DMS53 treated with DMSO at 0.1 percent for 48 hours (cell line): ENCODE results near the gene CYP3A5.
"Not testable (repeated sequence)": the region's sequence is repeated elsewhere in the genome, so short reads cannot be mapped to it uniquely, and the experiment has no call there.

ENCODE experiments used
- DNase-seq: peaks from one replicate; lab custom pipeline; 2025; ENCODE audit not compliant: unreplicated experiment; lab: John Stamatoyannopoulos, UW

CYP3A5 gene

DNA sequence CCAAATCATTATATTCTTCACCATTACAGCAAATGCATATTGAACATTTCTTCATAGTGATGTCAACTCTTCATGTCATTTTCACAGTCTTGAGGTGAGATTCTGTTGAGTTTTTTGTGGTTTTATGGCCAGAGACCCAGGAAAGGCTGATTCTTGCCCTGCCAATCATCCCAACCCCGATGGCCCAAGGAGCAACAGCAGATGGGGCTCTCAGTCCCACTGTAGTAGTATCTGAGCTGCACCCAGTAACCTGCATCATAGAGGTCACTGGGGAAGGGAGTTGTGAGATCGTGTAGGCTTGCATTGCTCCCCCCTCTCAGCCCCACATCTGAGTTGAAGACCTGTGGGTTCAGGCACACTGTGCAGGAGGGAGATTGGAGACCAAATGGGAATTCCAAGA, 36.3 kb downstream of the CYP3A5 start:
- no peak for DNase-seq

GRCh38 chr7:99642027-99642426, 37.8 kb downstream of the CYP3A5 start:
- DNase-seq: no peak

DNA sequence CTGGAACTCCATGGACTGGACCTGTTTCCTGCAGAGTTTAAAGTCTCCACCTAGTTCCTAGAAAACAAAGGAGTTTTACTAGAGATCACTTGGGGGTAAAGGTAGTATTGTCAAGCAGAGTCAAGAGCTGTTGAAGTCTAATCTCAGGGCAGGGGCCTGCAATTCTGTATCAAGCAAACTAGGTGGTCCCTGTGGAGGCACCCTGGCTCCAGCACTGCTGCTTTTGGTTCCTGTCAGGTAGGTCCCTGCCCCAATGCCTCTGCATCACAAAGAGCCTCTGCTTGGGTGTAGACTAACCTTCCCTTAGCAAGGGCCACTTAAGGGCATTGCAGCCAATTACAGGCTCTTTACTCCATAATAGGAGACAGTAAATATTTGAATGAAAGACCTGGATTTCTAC, 40.5 kb downstream of the CYP3A5 start:
- no peak for DNase-seq

DNA sequence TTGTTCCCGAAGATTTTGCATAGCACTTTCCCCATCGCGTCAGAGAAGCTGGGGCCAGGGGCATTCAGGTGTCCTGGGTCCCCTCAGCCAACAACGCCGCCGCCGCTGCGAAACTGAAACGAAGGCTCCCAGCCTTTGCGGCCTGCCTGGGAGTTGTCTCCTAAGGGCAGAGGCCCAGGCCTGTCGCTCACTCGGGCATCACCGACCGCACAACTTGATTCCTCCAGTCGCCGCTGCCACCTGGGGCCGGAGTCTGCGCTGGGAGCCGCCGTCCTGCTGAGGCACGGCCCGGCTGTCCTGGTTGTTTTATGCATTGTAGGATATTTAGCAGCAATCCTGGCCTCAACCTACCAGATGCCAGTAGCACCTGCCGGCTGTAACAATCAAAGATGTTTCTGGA, 41.1 kb downstream of the CYP3A5 start:
- DNase-seq: no peak

DNA sequence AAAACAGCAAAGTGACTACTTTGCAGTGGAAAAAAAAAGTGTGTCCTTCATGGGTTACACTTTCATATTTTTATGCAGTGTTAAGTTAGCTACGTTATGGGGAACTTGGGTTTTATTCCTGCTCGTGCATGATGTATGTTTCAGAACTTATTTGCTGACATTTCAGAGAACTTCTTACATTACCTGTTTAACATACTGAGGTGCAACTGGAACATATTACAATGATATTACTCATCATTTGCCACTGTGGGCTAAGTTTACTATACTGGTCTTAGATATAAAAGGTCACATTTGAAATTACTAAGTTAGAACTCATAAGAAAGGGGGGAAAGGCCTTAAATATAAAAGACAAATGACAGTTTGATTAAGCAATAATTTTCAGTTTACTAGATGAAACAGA, 42.4 kb downstream of the CYP3A5 start:
- DNase-seq: not testable (repeated sequence)

GRCh38 chr7:99631295-99632109, 48.3 kb downstream of the CYP3A5 start:
- DNase-seq: no peak

DNA sequence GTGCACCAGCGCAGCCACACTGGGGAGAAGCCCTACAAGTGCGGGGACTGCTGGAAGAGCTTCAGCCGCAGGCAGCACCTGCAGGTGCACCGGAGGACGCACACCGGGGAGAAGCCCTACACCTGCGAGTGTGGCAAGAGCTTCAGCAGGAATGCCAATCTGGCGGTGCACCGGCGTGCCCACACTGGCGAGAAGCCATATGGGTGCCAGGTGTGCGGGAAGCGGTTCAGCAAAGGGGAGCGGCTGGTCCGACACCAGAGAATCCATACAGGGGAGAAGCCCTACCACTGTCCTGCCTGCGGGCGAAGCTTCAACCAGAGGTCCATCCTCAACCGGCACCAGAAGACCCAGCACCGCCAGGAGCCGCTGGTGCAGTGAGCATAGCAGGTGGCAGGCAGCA, 50.2 kb downstream of the CYP3A5 start:
- no peak for DNase-seq

- DNase-seq: no peak
These were observed 51.0 kb downstream of the CYP3A5 start for GRCh38 chr7:99628471-99629465.

GRCh38 chr7:99627513-99627912, 52.3 kb downstream of the CYP3A5 start:
- no peak for DNase-seq

DNA sequence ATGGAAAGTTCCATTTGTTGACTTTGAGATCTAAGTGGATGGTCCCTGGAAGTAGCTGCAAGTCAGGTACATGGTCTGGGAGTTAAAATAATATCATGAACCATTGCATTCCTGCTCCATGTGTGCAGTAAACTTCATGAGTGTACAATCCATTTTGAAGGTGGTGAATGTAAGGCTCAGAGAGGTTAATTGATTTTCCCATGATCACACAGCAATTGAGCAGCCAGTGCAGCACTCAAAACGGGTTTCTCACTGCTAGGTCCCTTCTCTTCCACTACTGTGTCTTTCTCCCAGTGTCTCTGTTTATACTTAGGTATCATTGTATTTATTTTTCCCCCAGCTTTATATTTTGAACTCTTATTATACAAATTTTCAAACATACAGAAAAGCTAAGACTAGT, 53.1 kb downstream of the CYP3A5 start:
- no peak for DNase-seq

- DNase-seq: no peak
These were observed 53.8 kb downstream of the CYP3A5 start for GRCh38 chr7:99625961-99626360.

- DNase-seq: no peak
These were observed 54.5 kb downstream of the CYP3A5 start for GRCh38 chr7:99625321-99625720.

DNA sequence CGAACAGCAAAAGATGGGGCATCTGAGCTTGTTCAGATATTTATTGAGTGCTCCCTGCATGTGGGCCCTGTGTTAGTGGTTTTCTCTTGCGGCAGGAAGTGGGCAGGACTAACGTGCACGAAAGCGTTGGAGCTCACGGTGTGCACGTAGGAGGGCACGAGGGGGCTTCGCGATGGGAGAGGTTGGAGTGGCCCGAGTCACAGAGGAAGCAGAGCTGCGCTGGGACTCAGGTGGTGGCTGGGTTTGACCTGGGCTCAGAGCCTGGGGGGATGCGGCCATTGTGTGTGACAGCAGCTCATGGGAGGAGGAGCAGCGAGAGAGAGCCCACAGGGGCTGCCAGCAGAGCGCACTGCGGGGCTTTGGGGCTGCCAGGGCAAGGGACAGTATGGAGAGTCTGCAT, 55.3 kb downstream of the CYP3A5 start:
- DNase-seq: no peak

DNA sequence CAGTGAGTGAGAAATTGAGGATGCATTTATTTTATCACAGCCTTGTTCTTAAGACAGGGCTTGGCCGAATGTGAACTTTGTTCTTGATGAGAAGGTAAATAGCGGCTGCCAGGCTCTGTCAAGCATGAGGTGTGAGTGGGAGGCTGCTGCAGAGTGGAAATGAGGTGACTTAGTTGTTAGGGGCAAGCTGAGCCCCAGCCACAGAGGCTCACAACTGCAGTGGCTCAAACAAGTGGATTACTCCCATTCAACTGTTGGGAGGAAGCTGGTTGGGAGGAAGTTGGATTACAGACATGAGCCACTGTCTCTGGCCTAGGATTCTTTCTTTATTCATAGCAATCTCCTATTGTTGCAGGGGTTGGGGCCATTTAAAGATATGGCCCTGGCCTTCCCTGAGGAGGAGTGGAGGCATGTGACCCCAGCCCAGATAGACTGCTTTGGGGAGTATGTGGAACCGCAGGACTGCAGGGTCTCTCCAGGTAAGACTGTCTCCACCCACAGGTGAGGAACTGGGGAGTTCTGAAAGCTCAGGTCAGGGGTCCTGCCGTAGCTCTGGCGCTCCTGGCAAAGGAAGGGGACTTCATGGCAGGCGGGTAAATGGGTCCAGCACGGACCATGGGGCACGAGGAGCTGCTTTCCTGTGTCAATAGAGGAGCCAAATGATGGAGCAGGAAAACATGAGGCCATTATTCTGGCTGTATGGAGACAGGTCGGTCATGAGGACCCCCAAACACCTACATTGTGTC, 55.9 kb downstream of the CYP3A5 start:
- DNase-seq: no peak

- no peak for DNase-seq
These were observed 56.6 kb downstream of the CYP3A5 start for GRCh38 chr7:99623091-99623693.

DNA sequence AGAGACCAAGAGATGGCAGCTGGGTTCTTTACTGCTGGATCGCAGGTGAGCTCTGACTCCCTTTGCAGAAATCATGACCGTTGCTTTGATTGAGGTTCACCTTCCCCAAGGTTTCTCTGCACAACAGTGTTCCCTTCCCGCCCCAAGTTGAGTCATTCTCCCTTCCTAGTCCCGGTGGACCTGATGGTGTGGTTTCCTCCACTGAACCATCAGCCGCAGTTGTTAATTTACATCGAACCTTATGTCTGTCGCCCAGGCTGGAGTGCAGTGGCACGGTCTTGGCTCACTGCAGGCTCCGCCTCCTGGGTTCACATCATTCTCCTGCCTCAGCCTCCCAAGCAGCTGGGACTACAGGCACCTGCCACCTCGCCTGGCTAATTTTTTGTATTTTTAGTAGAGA, 57.2 kb downstream of the CYP3A5 start:
- DNase-seq: no peak

DNA sequence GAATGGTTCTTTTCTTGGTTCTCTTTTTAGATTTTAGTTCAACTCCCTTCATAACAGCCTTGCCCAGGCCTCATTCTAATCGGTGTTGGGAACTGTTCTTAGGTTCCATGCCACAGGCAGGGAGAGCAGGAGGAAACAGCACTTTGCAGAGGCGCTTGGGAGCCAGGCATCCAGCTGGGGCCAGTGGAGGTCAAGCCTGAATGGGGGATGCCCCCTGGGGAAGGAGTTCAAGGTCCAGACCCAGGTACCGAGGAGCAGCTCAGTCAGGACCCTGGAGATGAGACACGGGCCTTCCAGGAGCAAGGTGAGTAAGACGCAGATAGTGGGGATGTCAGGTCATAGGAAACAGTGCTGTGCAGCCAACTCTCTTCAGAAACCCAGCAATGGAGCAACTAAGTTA, 58.5 kb downstream of the CYP3A5 start:
- DNase-seq: no peak

DNA sequence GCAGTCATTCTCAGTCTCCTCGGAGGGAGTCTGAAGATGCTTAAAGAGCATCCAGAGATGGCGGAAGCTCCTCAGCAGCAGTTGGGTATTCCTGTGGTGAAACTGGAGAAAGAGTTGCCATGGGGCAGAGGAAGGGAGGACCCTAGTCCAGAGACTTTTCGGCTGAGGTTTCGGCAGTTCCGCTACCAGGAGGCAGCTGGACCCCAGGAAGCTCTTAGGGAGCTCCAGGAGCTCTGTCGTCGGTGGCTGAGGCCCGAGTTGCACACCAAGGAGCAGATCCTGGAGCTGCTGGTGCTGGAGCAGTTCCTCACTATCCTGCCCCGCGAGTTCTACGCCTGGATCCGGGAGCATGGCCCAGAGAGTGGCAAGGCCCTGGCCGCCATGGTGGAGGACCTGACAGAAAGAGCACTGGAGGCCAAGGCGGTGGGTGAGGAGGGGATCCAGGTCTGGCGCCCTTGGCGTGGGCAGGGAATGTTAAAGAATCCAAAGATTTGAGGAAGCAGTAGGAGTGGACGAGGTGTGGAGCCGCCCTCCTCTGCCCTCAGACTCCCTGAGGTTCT, 60.1 kb downstream of the CYP3A5 start:
- DNase-seq: no peak

- DNase-seq: no peak
These were observed 61.1 kb downstream of the CYP3A5 start for GRCh38 chr7:99618726-99619125.

- DNase-seq: no peak
These were observed 62.5 kb downstream of the CYP3A5 start for GRCh38 chr7:99617192-99617781.
